HG02970 (cell line): Measurements from ENCODE around the gene RPS6KA4.
"Not testable (repeated sequence)": the region's sequence is repeated elsewhere in the genome, so short reads cannot be mapped to it uniquely, and the experiment has no call there.

Source experiments
- ATAC-seq: cut with Tn5 transposase; IDR thresholded peaks from one replicate; pipeline ENCODE4 v1.9.1; 2021; ENCODE audit warnings: mild to moderate bottlenecking, moderate library complexity, moderate number of reproducible peaks; ENCODE audit not compliant: unreplicated experiment, low FRiP score

The RPS6KA4 gene

GRCh38 chr11:64410404-64410734 is 51.4 kb downstream of the RPS6KA4 start:
- no peak for ATAC-seq

GRCh38 chr11:64413417-64413816 is 54.5 kb downstream of the RPS6KA4 start:
- ATAC-seq: no peak

DNA sequence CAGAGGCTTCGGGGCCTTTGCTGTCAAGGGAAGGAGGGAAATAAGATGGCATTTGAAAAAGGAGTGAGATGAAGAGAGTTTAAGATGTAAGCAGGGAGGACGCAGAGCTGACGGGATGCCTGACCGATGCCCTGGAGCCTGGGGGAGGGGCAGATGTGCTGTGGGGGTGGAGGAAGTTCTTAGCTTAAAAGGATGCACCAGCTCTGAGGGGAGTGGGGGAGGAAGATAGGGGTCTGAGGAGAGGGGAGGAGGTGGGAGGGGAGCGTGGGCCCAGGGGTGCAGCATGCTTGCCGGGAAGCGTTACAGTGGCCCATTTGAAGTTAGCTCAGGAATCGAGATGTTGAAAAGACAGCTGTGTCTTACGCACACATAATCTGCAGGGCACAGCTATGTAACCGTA is 56.3 kb downstream of the RPS6KA4 start:
- no peak for ATAC-seq

GRCh38 chr11:64415996-64416728 is 57.2 kb downstream of the RPS6KA4 start:
- no peak for ATAC-seq

GRCh38 chr11:64418233-64418632 is 59.3 kb downstream of the RPS6KA4 start:
- ATAC-seq: not testable (repeated sequence)

DNA sequence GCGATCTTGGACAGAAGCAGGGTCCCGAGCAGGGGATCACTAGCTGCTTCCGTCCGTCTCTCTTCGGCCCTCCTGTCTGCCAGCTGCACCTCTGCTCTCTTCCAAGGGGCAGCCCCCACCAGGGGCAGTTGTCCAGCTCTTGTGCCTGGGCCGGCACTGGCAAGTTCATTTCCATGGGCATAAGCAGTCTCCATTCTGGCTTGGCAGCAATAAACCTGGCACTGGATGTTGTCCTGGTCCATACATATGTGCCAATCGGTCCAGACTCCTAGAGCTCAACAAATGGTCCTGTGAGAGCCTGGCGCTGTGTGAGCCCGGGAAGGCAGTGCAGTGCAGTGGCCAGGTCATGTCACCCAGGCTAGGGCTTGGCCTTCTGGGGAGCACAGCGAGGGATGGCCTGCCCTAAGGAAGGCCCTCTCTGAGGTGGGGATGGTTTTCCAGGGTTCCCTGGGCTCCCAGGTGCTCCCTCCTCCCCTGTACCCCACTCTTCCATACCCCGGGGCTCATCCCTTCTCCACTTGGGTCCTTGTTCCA is 60.4 kb downstream of the RPS6KA4 start:
- ATAC-seq: no peak

GRCh38 chr11:64419818-64420485 is 61.0 kb downstream of the RPS6KA4 start:
- ATAC-seq: no peak
